Fibroblast of villous mesenchyme (primary cell): ENCODE measurements around the gene ZRANB3. TPM values are rescaled to one million over a fixed set of nuclear protein-coding genes. Genes with fewer than 3 reads are reported as not detected.

Experiments
- DNase-seq: peaks from one replicate; pipeline ENCODE4 v3.0.0-alpha.2; 2010; ENCODE audit warnings: low read depth
- H3K4me3 ChIP-seq: 2 replicates; pipeline ENCODE4 v1.5.1; 2011; ENCODE audit warnings: low read depth, mild to moderate bottlenecking, low read length
- total RNA-seq: library from RNA; depleted of rRNA; stranded (reverse); fragments of >200 nt; gene quantifications from 2 replicates; pipeline ENCODE4 v1.2.3, GENCODE V29; 2012
- TF ChIP-seq, protein P1 (sequence below): IDR thresholded peaks from 2 replicates; pipeline ENCODE4 v1.5.1; 2012; ENCODE audit warnings: low read depth, mild to moderate bottlenecking, low read length; ENCODE audit not compliant: insufficient read depth

The ZRANB3 gene
- total RNA-seq, 1 donor, result 9.1 TPM

DNA sequence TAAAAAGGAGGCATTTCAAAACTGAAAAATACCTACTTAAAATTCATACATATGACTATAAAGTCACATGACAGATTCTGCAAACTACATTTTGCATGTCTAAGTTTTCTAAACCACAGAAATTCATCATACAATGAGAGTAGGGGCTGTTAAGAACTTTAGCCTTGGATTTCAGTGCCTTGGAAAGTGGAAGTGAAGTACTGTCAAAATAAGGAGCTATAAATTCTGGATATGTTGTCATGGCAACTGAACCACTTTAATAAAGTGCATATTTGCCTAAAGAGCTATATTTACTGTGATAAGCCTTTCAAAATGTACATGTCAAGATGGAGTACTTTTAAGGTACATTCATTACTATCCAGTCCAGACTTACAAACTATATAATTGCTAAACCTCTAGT lies 251.8 kb downstream of the ZRANB3 start:
- no peak overlapping the region for H3K4me3 ChIP-seq
- DNase-seq, result no peak
- TF ChIP-seq, protein P1, sequence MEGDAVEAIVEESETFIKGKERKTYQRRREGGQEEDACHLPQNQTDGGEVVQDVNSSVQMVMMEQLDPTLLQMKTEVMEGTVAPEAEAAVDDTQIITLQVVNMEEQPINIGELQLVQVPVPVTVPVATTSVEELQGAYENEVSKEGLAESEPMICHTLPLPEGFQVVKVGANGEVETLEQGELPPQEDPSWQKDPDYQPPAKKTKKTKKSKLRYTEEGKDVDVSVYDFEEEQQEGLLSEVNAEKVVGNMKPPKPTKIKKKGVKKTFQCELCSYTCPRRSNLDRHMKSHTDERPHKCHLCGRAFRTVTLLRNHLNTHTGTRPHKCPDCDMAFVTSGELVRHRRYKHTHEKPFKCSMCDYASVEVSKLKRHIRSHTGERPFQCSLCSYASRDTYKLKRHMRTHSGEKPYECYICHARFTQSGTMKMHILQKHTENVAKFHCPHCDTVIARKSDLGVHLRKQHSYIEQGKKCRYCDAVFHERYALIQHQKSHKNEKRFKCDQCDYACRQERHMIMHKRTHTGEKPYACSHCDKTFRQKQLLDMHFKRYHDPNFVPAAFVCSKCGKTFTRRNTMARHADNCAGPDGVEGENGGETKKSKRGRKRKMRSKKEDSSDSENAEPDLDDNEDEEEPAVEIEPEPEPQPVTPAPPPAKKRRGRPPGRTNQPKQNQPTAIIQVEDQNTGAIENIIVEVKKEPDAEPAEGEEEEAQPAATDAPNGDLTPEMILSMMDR, result no peak

DNA sequence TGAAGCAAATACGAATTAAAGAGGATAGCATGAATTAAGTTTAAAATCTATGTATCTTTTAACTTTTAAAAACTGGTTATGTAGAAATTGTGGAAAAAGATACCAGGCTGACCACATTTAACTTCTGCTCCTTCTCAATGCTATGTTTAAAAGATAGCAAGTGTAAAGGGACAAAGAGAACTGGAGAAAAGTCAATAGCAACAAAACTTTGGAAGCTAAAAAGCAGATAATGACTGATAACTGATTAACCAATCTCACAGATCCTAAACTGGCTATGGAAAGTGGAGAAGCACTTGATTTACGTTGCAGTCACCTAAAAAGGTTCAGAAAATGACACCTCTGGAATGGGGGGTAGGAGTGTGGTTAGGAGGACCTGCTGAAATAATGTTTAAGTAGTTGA lies 254.5 kb downstream of the ZRANB3 start:
- no peak overlapping the region for H3K4me3 ChIP-seq
- TF ChIP-seq, protein P1, result no peak
- no peak for DNase-seq

- DNase-seq, result no peak
- H3K4me3 ChIP-seq, result no peak overlapping the region
- TF ChIP-seq, protein P1, result no peak
Observed at GRCh38 chr2:135271006-135271405, 260.0 kb downstream of the ZRANB3 start.

GRCh38 chr2:135265960-135266490 lies 265.0 kb downstream of the ZRANB3 start:
- TF ChIP-seq, protein P1, result no peak
- no peak overlapping the region for H3K4me3 ChIP-seq
- no peak for DNase-seq

- TF ChIP-seq, protein P1, result no peak
- no peak overlapping the region for H3K4me3 ChIP-seq
Observed at GRCh38 chr2:135259123-135259522, 271.9 kb downstream of the ZRANB3 start.

GRCh38 chr2:135258193-135258592 lies 272.8 kb downstream of the ZRANB3 start:
- no peak overlapping the region for H3K4me3 ChIP-seq
- TF ChIP-seq, protein P1, result peak; percentile 29
- DNase-seq, result no peak

More at GRCh38 chr2:135259123-135259522, 271.9 kb downstream of the ZRANB3 start:
- DNase-seq, result no peak
